Liver (tissue), 9 donors: ENCODE measurements around the gene TOX4. TPM values are rescaled to one million over a fixed set of nuclear protein-coding genes. Genes with fewer than 3 reads are reported as not detected.
A peak's percentile ranks its signal among the peaks of the same experiment; 100 is the strongest.

Experiments used
- DNase-seq: peaks from one replicate; pipeline ENCODE4 v3.0.0-alpha.2; 2017; ENCODE audit warnings: low spot score
- H3K27ac ChIP-seq, 2 donors: one replicate each; pipeline ENCODE4 v1.7.0; 2013; ENCODE audit warnings: inconsistent platforms in 2 of 2, low read length in 2 of 2, control low read depth in 1 of 2, low read depth in 1 of 2, mild to moderate bottlenecking in 1 of 2
- H3K27me3 ChIP-seq, 4 donors: one replicate each; pipeline versions ENCODE4 v1.6.1 to v1.7.0; 2013; ENCODE audit warnings: low read length in 3 of 4, inconsistent platforms in 1 of 4, mild to moderate bottlenecking in 1 of 4, moderate library complexity in 1 of 4; ENCODE audit not compliant: control insufficient read depth in 4 of 4, insufficient read depth in 4 of 4
- H3K36me3 ChIP-seq, 4 donors: one replicate each; pipeline versions ENCODE4 v1.6.1 to v1.7.0; 2013; ENCODE audit warnings: low read length in 3 of 4, mild to moderate bottlenecking in 3 of 4, low read depth in 1 of 4, moderate library complexity in 1 of 4; ENCODE audit not compliant: control insufficient read depth in 4 of 4, insufficient read depth in 3 of 4
- H3K4me1 ChIP-seq, 4 donors: one replicate each; pipeline versions ENCODE4 v1.6.1 to v1.7.0; 2013; ENCODE audit warnings: low read length in 3 of 4, mild to moderate bottlenecking in 3 of 4, moderate library complexity in 1 of 4; ENCODE audit not compliant: control insufficient read depth in 4 of 4, insufficient read depth in 4 of 4
- H3K4me3 ChIP-seq, 3 donors: one replicate each; pipeline versions ENCODE4 v1.6.1 to v1.7.0; 2013; ENCODE audit warnings: low read length in 3 of 3, control low read depth in 1 of 3, low read depth in 1 of 3, mild to moderate bottlenecking in 1 of 3
- H3K9ac ChIP-seq, 2 donors: one replicate each; pipeline ENCODE4 v1.7.0; 2013; ENCODE audit warnings: low read length in 2 of 2, mild to moderate bottlenecking in 2 of 2, moderate library complexity in 2 of 2, control low read depth in 1 of 2, low read depth in 1 of 2
- H3K9me3 ChIP-seq, 4 donors: one replicate each; pipeline versions ENCODE4 v1.6.1 to v1.7.0; 2013; ENCODE audit warnings: low read length in 3 of 4; ENCODE audit not compliant: control insufficient read depth in 4 of 4
- EGR1 ChIP-seq, 2 donors: IDR thresholded peaks; 2 replicates each; pipeline ENCODE4 v1.6.1; 2016 to 2018; ENCODE audit warnings: antibody characterized with exemption in 2 of 2, low read depth in 2 of 2
- FOXA1 ChIP-seq: IDR thresholded peaks from 2 replicates; pipeline ENCODE4 v1.6.1; 2016; ENCODE audit warnings: antibody characterized with exemption
- FOXA2 ChIP-seq: IDR thresholded peaks from 2 replicates; pipeline ENCODE4 v1.6.1; 2016; ENCODE audit warnings: antibody characterized with exemption
- GABPA ChIP-seq, 2 donors: IDR thresholded peaks in 1 of 2; conservative IDR thresholded peaks in 1 of 2; 2 replicates each; pipeline ENCODE4 v1.6.1; 2016; ENCODE audit warnings: antibody characterized with exemption in 2 of 2, mild to moderate bottlenecking in 1 of 2, moderate library complexity in 1 of 2
- HNF4A ChIP-seq, 2 donors: conservative IDR thresholded peaks; 2 replicates each; pipeline ENCODE4 v1.6.1; 2016; ENCODE audit warnings: antibody characterized with exemption in 2 of 2, mild to moderate bottlenecking in 2 of 2
- HNF4G ChIP-seq: IDR thresholded peaks from 2 replicates; pipeline ENCODE4 v1.6.1; 2016; ENCODE audit warnings: antibody characterized with exemption
- JUND ChIP-seq, 2 donors: IDR thresholded peaks; 2 replicates each; pipeline ENCODE4 v1.6.1; 2016; ENCODE audit warnings: antibody characterized with exemption in 2 of 2
- NR2F2 ChIP-seq: IDR thresholded peaks from 2 replicates; pipeline ENCODE4 v1.6.1; 2016; ENCODE audit warnings: antibody characterized with exemption
- RAD21 ChIP-seq, 2 donors: IDR thresholded peaks; 2 replicates each; pipeline ENCODE4 v1.6.1; 2016; ENCODE audit warnings: antibody characterized with exemption in 2 of 2, mild to moderate bottlenecking in 2 of 2
- RXRA ChIP-seq, 2 donors: IDR thresholded peaks; 2 replicates each; pipeline ENCODE4 v1.6.1; 2017 to 2018; ENCODE audit warnings: antibody characterized with exemption in 2 of 2, mild to moderate bottlenecking in 1 of 2
- SP1 ChIP-seq: IDR thresholded peaks from 2 replicates; pipeline ENCODE4 v1.6.1; 2018; ENCODE audit warnings: antibody characterized with exemption, mild to moderate bottlenecking
- TAF1 ChIP-seq: conservative IDR thresholded peaks from 2 replicates; pipeline ENCODE4 v1.6.1; 2016; ENCODE audit warnings: antibody characterized with exemption, mild to moderate bottlenecking
- YY1 ChIP-seq: IDR thresholded peaks from 2 replicates; pipeline ENCODE4 v1.6.1; 2016; ENCODE audit warnings: antibody characterized with exemption, mild to moderate bottlenecking
- WGBS: extraction: QIAGEN DNeasy Blood & Tissue Kit; methylation state at CpG from one replicate; pipeline ENCODE4 v1.1.7; 2013; 5-methylcytosine and 5-hydroxymethylcytosine counted together
- polyA plus RNA-seq, 2 donors: library from polyadenylated mRNA; stranded (reverse) in 1 of 2; unstranded in 1 of 2; fragments of 200-250 nt in 1 of 2; fragments of >200 nt in 1 of 2; fragmentation: Nextera tagmentation in 1 of 2; extraction: Ambion mirVana in 1 of 2; gene quantifications; one replicate each; pipeline versions ENCODE4 v1.2.1 to v1.2.3, GENCODE V29; 2013 to 2015
- total RNA-seq, 2 donors: library from RNA; depleted of rRNA; stranded (reverse); fragments of >200 nt; gene quantifications; one replicate each; pipeline ENCODE4 v1.2.3, GENCODE V29; 2014
- TF ChIP-seq, protein P1 (sequence below): IDR thresholded peaks from 2 replicates; pipeline ENCODE4 v1.6.1; 2016; ENCODE audit warnings: antibody characterized with exemption, mild to moderate bottlenecking
- TF ChIP-seq, protein P2 (sequence below): fragments of 150-350 bp; IDR thresholded peaks from 2 replicates; pipeline ENCODE4 v1.5.1; 2017; ENCODE audit warnings: improper control_type of control experiment, low read depth, low read length; ENCODE audit not compliant: missing input control
- TF ChIP-seq, protein P3 (sequence below): IDR thresholded peaks from 2 replicates; pipeline ENCODE4 v1.6.1; 2016; ENCODE audit warnings: antibody characterized with exemption
- TF ChIP-seq, protein P4 (sequence below): IDR thresholded peaks from 2 replicates; pipeline ENCODE4 v1.6.1; 2016; ENCODE audit warnings: antibody characterized with exemption
- TF ChIP-seq, protein P5 (sequence below): IDR thresholded peaks from 2 replicates; pipeline ENCODE4 v1.6.1; 2016; ENCODE audit warnings: antibody characterized with exemption
- donor health status: healthy.
- donor health status: healthy.
- donor health status: healthy.
- donor health status: healthy.
- donor health status: healthy.

Gene TOX4
- total RNA-seq: 10 to 100 TPM; 18.3 to 22.4 TPM
- 10 to 100 TPM; 16.9 to 29.8 TPM for polyA plus RNA-seq

DNA sequence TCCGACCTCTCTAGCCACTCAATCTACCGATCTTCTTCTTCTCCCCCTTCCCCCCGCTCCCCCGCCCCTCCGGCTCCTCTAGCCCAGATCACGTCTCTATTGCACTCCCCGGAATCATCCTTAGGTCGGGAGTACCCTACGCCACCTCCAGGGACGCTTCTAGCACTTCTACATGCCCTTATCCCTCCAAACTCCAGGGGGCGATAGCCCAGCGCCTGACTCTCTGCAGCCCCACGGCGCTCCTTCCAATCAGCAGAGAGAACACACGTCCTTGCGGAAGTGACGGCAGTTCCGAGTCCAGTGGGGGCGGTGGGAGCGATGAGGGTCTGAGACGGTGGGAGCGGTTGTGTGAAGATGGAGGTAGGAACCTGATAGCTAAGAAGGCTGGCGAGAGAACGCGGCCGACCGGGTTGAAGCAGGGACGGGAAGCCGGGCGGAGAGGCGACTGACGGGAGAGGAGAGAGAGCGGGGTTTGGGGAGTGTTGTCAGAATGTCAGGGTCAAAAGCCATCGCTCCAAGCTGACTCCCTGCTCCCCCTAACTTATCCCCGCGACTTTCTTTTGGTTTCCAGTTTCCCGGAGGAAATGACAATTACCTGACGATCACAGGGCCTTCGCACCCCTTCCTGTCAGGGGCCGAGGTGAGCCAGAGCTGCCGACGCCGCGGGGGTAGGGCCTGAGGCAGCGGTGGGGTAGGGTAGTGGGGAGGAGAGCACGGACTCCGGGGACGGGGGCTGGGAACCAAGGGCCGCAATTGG is at the start of gene TOX4, which contains the start of gene RAB2B:
TOX4 (plus strand) TSS at position 271 of the 757 bp plus-strand sequence; CDS start at position 355, 84 bp downstream.
RAB2B (minus strand) TSS at position 35 of the 757 bp plus-strand sequence. CDS start 87 bp downstream, outside the sequence.
- H3K4me1 ChIP-seq: peaks cover 8 to 25% (median 15%) of the 10 kb centered on the region in 4 donors
- under 1% methylated on average over 49 of the region's 49 CpGs for WGBS
- DNase-seq: peak; percentile 93

More for the DNA sequence above, at the start of gene TOX4, which contains the start of gene RAB2B:
- Histone ChIP-seq H3K9ac (peak within 1 kb of the TSS; percentile 89 to 95), H3K27ac (peak within 1 kb of the TSS; percentile 80 to 91), H3K9me3 (no peaks in the 10 kb centered on the region), H3K36me3 (peaks cover 0 to 13% (median 2%) of the 10 kb centered on the region in 4 donors), H3K27me3 (no peaks in the 10 kb centered on the region), H3K4me3 (peak within 1 kb of the TSS; percentile 62 to 100 (median 90))
- TF ChIP-seq NR2F2: peak; percentile 64
- TF ChIP-seq, protein P1, sequence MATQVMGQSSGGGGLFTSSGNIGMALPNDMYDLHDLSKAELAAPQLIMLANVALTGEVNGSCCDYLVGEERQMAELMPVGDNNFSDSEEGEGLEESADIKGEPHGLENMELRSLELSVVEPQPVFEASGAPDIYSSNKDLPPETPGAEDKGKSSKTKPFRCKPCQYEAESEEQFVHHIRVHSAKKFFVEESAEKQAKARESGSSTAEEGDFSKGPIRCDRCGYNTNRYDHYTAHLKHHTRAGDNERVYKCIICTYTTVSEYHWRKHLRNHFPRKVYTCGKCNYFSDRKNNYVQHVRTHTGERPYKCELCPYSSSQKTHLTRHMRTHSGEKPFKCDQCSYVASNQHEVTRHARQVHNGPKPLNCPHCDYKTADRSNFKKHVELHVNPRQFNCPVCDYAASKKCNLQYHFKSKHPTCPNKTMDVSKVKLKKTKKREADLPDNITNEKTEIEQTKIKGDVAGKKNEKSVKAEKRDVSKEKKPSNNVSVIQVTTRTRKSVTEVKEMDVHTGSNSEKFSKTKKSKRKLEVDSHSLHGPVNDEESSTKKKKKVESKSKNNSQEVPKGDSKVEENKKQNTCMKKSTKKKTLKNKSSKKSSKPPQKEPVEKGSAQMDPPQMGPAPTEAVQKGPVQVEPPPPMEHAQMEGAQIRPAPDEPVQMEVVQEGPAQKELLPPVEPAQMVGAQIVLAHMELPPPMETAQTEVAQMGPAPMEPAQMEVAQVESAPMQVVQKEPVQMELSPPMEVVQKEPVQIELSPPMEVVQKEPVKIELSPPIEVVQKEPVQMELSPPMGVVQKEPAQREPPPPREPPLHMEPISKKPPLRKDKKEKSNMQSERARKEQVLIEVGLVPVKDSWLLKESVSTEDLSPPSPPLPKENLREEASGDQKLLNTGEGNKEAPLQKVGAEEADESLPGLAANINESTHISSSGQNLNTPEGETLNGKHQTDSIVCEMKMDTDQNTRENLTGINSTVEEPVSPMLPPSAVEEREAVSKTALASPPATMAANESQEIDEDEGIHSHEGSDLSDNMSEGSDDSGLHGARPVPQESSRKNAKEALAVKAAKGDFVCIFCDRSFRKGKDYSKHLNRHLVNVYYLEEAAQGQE: peak; percentile 22
- peak; percentile 41 to 62 for TF ChIP-seq EGR1 (IDR thresholded peaks at IDR 0.05; ENCODE audit: low read depth in 2 of 2)
- TF ChIP-seq, protein P2, sequence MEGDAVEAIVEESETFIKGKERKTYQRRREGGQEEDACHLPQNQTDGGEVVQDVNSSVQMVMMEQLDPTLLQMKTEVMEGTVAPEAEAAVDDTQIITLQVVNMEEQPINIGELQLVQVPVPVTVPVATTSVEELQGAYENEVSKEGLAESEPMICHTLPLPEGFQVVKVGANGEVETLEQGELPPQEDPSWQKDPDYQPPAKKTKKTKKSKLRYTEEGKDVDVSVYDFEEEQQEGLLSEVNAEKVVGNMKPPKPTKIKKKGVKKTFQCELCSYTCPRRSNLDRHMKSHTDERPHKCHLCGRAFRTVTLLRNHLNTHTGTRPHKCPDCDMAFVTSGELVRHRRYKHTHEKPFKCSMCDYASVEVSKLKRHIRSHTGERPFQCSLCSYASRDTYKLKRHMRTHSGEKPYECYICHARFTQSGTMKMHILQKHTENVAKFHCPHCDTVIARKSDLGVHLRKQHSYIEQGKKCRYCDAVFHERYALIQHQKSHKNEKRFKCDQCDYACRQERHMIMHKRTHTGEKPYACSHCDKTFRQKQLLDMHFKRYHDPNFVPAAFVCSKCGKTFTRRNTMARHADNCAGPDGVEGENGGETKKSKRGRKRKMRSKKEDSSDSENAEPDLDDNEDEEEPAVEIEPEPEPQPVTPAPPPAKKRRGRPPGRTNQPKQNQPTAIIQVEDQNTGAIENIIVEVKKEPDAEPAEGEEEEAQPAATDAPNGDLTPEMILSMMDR: peak; percentile 100
- peak; percentile 77 to 94 for TF ChIP-seq GABPA (IDR thresholded peaks at IDR 0.05 in 1 of 2, conservative IDR thresholded peaks at IDR 0.05 in 1 of 2)
- TF ChIP-seq TAF1: no peak
- TF ChIP-seq, protein P3, sequence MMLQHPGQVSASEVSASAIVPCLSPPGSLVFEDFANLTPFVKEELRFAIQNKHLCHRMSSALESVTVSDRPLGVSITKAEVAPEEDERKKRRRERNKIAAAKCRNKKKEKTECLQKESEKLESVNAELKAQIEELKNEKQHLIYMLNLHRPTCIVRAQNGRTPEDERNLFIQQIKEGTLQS: no peak
- TF ChIP-seq, protein P4, sequence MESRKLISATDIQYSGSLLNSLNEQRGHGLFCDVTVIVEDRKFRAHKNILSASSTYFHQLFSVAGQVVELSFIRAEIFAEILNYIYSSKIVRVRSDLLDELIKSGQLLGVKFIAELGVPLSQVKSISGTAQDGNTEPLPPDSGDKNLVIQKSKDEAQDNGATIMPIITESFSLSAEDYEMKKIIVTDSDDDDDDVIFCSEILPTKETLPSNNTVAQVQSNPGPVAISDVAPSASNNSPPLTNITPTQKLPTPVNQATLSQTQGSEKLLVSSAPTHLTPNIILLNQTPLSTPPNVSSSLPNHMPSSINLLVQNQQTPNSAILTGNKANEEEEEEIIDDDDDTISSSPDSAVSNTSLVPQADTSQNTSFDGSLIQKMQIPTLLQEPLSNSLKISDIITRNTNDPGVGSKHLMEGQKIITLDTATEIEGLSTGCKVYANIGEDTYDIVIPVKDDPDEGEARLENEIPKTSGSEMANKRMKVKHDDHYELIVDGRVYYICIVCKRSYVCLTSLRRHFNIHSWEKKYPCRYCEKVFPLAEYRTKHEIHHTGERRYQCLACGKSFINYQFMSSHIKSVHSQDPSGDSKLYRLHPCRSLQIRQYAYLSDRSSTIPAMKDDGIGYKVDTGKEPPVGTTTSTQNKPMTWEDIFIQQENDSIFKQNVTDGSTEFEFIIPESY: peak; percentile 42
- peak; percentile 42 for TF ChIP-seq HNF4G
- peak; percentile 77 for TF ChIP-seq SP1
- TF ChIP-seq, protein P5, sequence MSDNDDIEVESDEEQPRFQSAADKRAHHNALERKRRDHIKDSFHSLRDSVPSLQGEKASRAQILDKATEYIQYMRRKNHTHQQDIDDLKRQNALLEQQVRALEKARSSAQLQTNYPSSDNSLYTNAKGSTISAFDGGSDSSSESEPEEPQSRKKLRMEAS: peak; percentile 65
- TF ChIP-seq HNF4A (conservative IDR thresholded peaks at IDR 0.05): peak; percentile 44 to 62
- TF ChIP-seq JUND (IDR thresholded peaks at IDR 0.05): peak in 1 of 2 donors; percentile 33
- TF ChIP-seq FOXA2: peak; percentile 54
- peak; percentile 85 for TF ChIP-seq YY1
- peak; percentile 57 to 75 for TF ChIP-seq RXRA (IDR thresholded peaks at IDR 0.05)
- TF ChIP-seq FOXA1: peak; percentile 57
- peak; percentile 65 to 79 for TF ChIP-seq RAD21 (IDR thresholded peaks at IDR 0.05)
